OCI-LY3 (cell line): Measurements from ENCODE around the gene SLC10A4.

ENCODE experiments used
- EZH2phosphoT487 ChIP-seq: fragments of 200-600 bp; shearing (Covaris generic); IDR thresholded peaks from 2 replicates; pipeline ENCODE4 v1.6.1; 2018; ENCODE audit warnings: antibody characterized with exemption, mixed run types, low read depth
- TF ChIP-seq, protein P1 (sequence below): fragments of 200-600, 300-600 bp; sonication (generic); IDR thresholded peaks from 2 replicates; pipeline ENCODE4 v1.5.1; 2014; ENCODE audit warnings: antibody characterized with exemption, low read length, low read depth

DNA sequence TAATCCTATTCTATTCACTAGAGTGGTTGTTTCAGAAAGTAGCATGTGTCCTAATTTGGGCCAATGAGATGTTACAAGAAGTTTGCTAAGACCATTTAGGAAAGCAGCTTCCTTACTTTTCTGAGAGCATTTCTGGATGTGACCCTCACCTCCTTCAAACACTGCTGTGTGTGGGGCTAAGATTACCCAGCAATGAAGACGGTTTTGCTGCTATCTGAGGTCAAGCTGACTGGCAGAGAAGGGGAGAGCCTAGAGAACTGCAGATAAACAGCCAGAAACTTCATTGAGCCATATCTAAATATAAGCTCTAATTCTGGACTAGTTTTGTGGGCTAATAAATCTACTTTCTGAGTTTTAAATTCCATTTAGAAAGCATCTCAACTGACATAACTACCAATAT lies 43.3 kb downstream of the SLC10A4 start:
- TF ChIP-seq, protein P1, sequence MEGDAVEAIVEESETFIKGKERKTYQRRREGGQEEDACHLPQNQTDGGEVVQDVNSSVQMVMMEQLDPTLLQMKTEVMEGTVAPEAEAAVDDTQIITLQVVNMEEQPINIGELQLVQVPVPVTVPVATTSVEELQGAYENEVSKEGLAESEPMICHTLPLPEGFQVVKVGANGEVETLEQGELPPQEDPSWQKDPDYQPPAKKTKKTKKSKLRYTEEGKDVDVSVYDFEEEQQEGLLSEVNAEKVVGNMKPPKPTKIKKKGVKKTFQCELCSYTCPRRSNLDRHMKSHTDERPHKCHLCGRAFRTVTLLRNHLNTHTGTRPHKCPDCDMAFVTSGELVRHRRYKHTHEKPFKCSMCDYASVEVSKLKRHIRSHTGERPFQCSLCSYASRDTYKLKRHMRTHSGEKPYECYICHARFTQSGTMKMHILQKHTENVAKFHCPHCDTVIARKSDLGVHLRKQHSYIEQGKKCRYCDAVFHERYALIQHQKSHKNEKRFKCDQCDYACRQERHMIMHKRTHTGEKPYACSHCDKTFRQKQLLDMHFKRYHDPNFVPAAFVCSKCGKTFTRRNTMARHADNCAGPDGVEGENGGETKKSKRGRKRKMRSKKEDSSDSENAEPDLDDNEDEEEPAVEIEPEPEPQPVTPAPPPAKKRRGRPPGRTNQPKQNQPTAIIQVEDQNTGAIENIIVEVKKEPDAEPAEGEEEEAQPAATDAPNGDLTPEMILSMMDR: no peak
- TF ChIP-seq EZH2phosphoT487: no peak
